ELR (cell line): Measurements from ENCODE around the gene PTPRN2.
"Not testable (repeated sequence)": the region's sequence is repeated elsewhere in the genome, so short reads cannot be mapped to it uniquely, and the experiment has no call there.

Experiments
- DNase-seq: peaks from one replicate; pipeline ENCODE4 v3.0.0-alpha.2; 2015; ENCODE audit warnings: low read depth

PTPRN2 gene

DNA sequence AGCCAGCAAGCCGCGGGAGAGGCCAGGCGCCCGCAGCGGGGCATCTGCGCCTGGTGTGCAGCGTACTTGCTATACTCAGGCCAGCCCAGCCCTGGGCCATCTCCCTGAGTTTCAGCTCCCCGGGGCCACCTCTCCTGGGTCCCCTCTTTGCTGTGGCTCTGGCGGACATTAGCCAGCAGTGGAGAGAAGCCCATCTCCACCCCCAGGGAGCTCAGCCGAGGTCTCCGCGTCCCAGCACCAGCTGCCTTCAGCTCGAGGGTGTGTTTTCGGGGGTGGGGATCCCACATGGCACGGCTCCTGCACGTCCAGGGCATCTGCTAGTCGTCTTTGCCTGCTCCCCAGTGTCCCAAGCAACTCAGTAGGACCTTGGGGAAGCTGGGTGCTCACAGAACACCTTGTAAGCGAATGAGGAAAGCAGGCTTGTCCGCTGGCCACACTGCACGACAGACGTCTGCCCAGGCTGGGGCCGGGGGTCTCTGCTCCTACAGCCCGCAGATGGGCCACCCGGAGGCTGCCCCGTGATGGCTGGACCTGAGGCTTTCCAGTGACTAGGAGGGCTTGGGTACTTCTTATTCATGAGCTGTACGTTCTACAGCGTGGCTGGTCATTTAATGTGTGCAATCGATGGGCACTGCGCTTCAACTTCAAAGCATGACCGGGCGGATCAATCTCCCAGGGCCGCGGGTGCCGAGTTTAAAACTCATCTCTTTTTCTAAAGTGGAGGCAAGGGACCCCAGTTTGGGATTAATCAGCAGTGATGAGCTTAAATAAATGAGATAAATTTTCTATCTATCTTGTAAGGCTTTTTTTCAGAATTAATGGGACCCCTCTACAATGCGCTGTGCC lies 795.2 kb downstream of the PTPRN2 start:
- no peak for DNase-seq

DNA sequence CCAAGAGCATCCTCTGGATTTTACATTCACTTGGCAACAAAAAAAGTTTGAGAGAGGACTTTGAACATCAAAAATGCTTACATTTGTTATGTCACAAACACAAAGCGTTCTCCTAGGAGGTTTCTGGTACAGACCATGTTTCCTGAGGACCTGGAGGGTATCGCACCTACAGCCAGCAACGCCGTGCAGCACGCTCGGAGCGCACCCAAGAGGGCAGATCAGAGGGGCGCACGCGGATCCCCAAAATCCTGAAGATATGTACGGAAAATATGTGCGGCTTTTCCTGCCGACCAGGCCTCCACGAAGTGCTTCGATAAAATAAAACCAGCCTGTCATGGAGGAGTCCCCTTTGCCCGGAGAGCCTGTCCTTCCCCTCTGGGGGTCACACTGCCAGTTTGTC lies 796.0 kb downstream of the PTPRN2 start:
- DNase-seq = no peak

DNA sequence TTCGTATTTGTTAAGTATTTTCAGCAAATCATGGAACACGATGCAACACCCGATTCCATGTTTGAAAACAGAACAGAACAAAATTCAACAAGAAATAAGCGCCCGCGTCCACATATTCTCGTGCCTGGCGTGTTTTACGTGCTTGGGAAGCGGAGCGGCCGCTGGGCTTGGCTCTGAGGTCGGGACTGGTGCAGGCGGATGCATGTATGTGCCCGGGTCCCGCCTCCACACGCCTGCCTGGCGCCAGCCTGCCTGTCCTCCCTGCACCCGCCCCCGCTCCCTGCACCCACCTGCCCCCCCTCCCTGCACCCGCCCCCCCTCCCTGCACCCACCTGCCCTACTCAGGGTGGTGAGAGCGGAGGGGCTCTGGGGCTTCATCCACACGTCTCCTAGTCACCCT lies 796.4 kb downstream of the PTPRN2 start:
- no peak for DNase-seq

DNA sequence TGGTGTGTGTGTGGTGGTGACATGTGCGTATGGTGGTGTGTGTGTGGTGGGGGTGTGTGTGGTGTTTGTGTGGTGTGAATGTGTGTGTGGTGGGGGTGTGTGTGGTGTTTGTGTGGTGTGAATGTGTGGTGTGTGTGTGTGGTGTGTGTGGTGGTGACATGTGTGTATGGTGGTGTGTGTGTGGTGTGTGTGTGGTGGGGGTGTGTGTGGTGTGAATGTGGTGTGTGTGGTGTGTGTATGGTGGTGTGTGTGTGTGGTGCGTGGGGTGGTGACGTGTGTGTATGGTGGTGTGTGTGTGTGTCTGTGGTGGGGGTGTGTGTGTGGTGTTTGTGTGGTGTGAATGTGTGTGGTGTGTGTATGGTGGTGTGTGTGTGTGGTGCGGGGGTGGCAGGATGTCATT lies 797.7 kb downstream of the PTPRN2 start:
- DNase-seq = no peak

DNA sequence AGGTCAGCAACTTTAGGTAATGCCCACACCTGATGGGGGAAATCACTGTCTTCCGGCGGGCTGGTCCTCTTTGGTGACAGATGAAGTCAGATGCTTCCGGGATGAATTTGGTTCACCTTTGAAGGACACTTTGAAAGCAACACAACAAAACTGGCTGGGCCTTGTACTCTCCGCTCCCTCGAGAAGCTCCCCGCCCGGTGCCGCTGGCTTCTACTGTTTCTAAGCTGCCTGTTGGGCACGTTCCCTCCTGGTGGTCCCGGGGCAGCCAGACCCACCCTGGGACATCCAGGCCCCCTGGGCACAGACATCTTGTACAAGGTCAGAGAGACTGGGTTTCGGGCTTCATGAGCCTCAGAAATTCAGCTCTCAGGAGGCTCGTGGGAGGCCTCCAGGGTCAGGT lies 798.5 kb downstream of the PTPRN2 start:
- DNase-seq = no peak

DNA sequence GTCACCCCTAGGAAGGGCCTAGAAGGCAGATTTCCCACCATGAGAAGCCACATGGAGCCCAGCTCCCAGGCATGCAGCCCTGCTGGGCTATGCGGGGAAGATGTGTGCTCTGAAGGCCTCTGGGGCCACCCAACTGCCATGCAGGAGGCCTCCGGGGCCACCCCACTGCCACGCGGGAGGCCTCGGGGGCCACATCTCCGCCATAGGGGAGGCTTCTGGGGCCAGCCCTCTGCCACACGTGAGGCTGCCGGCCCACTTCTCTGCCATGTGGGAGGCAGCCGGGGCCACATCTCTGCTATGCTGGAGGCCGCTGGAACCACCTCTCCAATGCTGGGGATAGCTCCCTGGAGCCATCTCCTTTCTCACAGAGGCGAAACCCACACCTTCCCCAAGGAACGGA lies 799.0 kb downstream of the PTPRN2 start:
- no peak for DNase-seq

DNA sequence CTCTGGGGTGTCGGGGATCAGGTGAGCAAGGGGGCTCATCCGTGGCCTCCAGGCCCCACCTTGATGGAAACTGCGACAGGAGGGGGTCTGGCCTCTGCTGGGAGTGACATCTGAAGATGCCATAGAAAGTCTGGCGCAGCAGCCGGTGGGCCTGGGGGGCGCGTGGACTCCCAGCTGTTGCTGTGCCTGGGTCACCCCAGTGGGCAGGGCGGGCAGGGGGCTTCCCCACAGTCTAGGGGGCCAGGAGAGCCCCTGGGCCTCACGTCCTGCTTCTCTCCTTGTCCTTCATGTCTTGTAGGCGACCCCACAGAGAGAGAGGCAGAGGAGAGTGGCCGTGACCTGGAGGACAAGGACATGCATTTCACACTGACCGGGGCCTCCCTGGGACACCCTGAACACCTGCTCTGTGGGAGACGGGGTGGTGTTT lies 800.3 kb downstream of the PTPRN2 start:
- DNase-seq = no peak

DNA sequence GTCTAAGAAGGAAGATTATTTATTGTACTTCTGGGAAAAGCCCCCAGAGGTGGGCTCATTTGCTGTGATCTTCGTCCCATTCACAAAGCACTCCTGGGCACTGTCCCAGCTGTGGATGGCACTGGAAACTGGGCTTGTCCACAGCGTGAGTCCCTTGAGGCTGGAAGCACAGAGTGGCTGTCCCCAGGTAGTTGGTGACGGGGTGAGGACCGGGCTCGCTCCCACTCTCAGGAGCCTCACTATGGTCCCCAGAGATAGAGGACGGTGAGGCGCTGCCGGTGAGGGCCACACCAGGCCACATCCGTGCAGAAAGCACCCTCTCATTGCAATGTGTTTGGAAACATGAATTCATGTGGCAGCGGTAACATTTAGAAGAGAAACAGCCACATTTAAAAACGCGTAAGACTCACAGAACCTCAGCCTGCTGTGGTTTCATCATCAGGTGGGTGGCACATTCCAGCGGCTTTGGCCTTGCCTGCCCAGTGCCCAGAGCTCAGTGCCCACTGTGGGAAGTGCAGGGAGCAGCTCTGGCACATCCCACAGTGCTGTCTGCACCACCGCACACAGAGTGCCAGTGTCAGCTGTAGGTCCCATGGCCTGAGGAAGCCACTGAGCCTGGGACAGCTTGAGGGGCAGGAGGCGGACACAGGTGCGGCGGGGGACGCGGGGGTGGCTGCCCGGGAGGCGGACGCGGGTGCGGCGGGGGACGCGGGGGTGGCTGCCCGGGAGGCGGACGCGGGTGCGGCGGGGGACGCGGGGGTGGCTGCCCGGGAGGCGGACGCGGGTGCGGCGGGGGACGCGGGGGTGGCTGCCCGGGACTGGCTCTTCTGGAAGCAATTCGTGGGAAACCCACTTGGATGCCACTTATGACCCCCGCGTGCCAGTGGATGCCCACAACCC lies 801.0 kb downstream of the PTPRN2 start:
- no peak for DNase-seq

DNA sequence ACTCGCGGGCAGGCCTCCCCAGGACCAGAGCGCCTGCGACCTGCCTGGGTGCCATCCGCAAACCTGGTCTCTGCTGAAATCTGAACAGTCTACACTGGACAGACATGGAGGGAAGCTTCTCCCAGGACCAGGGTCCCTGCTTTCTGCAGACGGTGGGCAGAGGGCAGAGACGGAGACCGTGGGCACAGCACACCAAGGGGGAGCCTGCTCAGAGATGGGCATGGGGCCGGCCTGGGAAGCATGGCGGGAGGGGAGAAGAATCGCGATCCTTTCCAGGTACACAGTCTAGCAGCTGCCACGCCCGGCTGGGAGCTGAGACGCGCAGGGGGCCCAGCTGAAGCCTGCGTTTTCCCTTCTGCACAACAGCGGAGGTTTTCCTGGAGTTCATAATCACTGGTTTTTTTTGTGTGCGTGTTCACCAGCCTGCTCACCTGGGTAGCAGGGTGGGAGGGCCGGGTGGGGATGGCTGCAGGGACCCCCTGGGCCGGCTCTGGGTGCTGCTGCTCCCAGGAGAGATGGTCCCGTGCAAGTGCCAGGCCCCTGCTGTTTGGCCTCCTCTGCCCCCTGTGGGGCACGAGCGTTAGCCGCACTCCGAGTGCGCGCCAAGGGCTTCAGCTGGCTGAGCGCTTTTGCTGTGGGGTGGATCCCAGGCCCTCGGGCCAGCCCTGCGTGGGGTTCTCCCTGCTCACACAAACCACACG lies 802.0 kb downstream of the PTPRN2 start:
- no peak for DNase-seq

DNA sequence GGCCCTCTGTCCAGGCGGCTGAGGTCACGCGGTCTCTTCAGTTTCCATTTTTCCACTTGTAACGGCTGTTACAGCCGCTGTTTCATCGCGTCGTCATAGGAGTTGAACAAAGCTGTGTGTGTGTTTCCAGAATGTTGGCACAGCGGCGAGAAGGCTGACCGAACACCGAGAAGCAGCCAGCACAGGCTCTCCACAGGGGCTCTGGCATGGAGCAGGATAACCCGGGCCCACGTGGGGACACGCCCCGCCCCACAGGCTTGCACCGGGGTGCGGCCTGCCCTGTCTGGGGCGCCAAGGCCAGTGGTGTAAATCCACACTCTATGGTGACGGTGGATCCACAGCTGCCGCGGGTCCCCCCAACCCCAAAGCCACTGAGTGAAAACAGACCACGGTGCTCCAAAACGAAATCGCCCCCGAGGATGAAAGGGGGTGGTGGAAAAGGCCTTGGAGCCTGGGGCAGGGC lies 802.6 kb downstream of the PTPRN2 start:
- DNase-seq = no peak

DNA sequence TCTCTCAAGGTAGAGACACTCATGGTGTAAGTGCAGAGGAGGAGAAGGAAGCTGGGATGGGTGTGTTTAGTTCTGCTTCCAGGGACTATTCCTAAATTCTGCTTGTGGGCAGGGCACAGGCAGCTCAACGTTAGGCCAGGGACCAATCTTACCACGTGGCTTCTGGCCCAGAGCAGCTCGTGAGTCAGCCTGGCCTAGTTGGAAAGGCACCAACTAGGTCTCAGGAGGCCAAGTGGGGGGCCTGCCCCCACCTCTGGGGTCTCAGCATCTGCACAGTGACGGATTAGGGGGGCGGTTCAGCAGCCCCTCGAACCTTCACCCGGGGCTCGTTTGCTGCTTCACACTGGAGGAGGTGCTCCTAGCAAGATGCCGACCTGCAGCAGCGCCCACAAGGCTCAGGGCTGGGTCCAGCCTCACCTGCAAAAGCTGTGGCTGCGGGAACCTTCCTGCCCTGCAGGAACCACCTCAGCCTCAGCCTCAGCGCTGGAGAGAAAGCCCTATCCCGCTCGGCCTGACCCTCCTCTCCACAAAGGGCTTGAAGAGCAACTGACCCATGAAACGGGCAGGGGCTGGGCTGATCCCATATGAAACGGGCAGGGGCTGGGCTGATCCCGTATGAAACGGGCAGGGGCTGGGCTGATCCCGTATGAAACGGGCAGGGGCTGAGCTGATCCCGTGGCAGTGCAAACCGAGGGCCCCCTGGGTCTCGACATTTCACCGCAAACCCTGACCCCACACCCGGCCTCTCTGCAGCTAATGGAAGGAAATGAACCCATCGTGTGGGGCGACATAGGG lies 803.4 kb downstream of the PTPRN2 start:
- no peak for DNase-seq

DNA sequence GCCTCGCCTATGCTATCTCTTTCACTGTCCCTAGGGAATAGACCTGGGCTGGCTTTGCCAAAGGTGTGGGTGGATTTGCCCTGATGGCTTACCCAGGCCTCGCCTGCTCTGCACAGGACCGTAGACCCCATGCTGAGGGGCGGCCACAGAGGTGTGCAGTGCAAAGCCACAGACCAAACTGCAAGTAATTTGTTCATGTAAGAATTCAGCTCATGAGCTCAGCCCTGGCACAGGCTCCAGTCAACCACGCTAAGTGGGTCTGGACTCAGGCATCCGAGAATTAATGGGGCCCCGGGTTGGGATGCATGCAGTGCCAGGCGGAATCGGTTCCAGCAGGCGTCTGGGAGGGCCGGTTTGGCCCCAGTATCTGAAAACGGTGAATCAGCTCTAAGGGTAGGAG lies 805.6 kb downstream of the PTPRN2 start:
- DNase-seq = no peak

DNA sequence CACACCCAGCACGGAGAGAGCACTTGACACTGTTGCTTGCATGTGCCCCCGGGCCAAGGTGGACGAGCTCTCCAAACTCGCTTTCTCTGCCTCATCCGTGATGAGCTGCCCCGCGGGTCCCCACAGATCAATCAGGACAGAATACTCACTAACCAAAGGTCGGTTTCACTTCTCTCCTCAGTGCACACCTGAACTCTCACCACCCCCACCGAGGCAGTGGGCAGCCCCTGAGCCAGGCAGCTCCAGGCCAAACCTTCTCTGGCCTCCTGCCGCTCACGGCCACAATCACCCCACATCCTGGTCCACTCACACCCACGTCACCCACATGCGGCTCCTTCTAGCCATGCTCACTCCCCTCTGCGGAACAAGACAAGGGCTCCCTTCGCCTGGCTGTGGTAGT lies 806.9 kb downstream of the PTPRN2 start:
- DNase-seq = no peak

DNA sequence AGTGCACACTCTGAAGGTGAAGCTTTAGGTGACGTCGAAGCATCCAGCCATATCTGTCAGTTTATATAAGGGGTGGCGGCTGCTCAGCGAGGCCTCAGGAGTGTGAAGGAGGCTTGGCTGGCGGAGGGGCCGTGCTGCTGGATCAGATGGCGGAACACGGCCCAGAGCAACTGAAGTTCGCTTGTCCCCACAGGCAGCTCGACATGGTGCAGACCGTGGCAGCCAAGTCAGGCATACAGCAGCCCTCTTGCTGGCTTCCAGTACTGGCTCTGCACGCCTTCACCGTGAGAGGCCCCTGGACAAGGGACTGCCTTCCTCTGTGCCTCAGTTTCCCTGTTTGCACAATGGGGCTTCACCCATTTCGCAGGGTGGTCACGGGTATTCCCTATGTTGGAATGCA lies 807.3 kb downstream of the PTPRN2 start:
- no peak for DNase-seq

DNA sequence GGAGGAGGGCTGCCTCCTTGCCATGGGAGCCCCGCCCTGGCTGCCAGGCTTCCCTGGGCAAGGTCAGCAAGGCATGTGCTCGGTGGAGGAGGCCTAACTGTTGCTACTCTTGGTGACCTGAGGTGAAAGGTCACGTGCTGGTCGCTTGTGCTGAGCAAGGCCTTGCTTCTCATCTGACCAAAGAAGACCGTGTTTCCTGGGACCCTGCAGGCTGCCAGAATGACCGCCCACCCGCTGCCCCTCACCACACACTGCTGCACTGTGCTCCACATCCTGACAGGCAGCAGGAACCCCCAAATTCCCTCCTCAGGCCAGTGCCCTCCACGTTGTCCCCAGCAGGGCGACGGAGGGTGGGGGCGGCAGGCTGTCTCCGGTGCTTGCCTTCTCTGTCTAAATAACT lies 808.4 kb downstream of the PTPRN2 start:
- DNase-seq = no peak

DNA sequence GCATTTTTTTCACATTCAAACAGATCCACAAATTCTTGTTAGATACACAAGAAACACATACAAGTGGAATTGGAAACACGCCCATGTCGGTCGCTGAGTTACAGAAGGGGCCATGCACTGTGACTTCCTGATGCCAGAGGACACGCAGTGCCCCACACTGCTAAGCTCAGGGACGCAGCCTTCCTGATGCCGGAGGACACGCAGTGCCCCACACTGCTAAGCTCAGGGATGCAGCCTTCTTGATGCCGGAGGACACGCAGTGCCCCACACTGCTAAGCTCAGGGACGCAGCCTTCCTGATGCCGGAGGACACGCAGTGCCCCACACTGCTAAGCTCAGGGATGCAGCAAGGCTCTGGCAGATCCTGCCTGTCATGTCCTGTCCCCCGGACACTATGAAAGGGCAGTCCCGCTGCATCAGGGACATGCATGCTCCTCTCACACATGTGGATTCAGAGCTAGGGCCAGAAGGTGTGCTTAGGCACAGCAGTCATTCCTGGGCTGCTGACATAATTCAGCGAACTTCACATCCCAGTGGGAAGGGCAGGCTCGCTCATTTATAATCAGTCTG lies 810.3 kb downstream of the PTPRN2 start:
- not testable (repeated sequence) for DNase-seq

DNA sequence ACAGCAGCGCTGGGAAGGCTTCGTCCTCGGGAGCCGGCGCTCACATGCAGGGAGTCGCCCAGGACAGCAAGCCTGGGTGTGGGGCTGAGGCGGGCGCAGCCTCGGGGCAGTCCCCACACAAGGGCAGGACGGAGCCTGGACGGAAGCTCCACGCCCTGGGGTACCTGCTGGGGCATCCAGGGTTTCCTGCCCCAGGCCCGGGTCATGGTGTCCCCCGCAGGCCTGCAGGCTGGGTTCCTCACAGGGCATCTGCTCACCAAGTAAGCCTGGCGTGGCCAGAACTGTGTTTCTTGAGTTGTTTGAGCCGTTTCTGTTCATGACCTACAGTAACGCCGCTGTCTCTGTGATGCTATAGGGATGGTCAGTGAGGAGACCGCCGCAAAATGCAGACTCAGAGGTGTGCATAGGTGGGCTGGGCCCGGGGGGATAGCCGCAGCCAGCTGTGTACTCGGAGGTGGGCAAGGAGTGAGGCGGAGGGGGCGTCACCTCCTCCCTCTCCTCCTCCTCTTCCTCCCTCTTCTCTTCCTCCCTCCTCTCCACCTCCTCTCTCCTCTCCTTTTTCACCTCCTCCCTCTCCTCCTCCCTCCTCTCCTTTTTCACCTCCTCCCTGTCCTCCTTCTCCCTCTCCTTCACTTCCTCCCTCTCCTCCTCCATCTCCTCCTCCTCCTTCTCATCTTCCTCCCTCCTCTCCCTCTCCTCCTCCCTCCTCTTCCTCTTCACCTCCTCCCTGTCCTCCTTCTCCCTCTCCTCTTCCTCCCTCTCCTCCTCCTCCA lies 811.9 kb downstream of the PTPRN2 start:
- no peak for DNase-seq

DNA sequence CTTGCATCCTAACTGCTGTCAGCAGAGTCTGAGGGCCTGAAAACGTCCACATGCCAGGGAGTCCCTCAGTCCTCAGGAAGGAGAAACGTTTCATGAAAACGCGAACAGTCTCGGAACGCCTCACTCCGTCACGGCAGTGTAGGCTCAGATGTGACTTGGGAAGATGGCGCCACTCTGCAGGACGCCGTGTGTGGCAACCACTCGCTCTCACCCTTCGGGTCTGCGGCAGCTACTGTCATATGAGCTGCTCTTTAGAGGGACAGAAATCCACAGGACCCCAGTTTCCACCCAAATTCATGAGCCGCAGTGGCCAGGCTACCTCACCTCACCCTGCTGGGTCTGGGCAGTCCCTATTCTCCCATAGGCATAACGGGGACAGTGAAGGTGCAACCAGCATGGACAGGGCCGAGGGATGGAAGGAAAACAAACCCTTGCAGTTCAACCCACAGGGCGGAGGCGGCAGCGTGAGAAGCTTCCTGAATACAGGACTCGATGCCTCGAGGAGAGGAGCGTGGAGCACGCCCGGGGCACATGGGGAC lies 812.5 kb downstream of the PTPRN2 start:
- no peak for DNase-seq

DNA sequence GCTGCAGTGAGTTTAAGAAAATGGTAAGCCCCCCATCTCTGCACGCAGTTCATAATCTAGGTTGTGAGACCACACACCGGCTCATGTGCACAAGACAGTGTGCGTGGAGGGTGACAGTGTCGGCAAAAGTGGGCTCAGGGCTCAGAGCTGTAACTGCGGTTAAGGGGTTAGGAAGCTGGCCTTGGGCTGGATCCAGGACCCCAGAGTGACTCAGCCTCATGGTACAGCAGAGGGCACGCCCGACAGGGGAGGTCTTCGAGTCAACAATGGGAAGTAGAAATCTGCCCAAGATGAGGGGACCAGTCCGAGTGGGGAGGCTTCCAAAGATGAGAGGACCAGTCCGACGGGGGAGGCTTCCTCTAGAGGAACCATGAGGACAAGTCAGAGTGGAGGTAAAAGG lies 813.1 kb downstream of the PTPRN2 start:
- no peak for DNase-seq

DNA sequence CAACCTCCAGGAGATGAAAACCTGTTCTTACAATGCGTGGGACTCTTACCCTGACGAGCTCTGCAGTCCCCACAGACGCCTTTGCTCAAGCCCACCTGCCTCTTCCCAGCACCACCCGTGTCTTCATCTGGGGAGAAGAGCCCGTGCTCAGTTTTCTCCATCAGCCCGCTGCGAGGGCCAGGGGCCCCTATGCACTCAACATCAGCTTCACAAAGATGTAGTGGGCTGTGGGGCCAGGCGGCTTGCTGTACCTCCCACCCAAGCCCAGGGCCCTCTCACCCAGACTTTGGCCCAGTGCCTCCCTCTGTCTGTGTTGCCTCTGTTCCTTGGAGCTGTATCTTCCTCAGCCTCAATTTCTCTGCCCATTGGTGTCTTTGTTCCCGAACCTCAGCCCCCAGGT lies 814.3 kb downstream of the PTPRN2 start:
- no peak for DNase-seq
